OCI-LY7 (cell line): ENCODE data around the gene TMIGD2.

Experiments
- EZH2phosphoT487 ChIP-seq: fragments of 200-600 bp; sonication (generic); IDR thresholded peaks from 2 replicates; pipeline ENCODE4 v1.6.1; 2018; ENCODE audit warnings: low read depth, borderline replicate concordance, mild to moderate bottlenecking, mixed run types, antibody characterized with exemption, low read length, moderate library complexity, mixed read lengths
- TF ChIP-seq, protein P1 (sequence below): fragments of 200-600 bp; sonication (generic); conservative IDR thresholded peaks from 2 replicates; pipeline ENCODE4 v1.5.1; 2014; ENCODE audit warnings: mild to moderate bottlenecking, antibody characterized with exemption, low read length, moderate library complexity, mixed read lengths

DNA sequence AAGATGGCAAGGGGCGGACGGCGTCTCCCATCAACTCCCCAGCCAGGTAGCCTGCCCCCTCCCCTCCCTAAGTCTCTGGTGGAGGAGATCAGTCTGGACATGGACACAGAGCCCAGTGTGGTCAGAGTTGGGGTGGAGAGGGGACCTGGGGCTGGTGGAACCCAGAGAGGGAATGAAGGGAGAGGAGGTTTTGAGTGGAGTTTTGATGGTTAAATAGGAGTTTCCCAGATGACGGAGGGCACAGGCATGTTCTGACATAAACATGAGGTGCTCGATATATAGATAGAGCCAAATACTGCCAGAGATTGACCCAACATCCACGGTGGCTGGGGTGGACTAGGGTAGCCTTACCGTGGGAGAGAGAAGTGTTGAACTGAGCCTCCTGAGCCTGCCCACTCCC, 16.3 kb upstream of the TMIGD2 start:
- TF ChIP-seq, protein P1, sequence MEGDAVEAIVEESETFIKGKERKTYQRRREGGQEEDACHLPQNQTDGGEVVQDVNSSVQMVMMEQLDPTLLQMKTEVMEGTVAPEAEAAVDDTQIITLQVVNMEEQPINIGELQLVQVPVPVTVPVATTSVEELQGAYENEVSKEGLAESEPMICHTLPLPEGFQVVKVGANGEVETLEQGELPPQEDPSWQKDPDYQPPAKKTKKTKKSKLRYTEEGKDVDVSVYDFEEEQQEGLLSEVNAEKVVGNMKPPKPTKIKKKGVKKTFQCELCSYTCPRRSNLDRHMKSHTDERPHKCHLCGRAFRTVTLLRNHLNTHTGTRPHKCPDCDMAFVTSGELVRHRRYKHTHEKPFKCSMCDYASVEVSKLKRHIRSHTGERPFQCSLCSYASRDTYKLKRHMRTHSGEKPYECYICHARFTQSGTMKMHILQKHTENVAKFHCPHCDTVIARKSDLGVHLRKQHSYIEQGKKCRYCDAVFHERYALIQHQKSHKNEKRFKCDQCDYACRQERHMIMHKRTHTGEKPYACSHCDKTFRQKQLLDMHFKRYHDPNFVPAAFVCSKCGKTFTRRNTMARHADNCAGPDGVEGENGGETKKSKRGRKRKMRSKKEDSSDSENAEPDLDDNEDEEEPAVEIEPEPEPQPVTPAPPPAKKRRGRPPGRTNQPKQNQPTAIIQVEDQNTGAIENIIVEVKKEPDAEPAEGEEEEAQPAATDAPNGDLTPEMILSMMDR = no peak
- no peak for TF ChIP-seq EZH2phosphoT487
